HUES6 (cell line): ENCODE data around the gene SRSF9.

ENCODE experiments used
- H3K27ac ChIP-seq: 2 replicates; pipeline ENCODE4 v1.7.0; 2013; ENCODE audit warnings: low read depth, mild to moderate bottlenecking, low read length, inconsistent platforms
- H3K27me3 ChIP-seq: 2 replicates; pipeline ENCODE4 v1.6.1; 2013; ENCODE audit warnings: low read length; ENCODE audit not compliant: control insufficient read depth, insufficient read depth
- H3K36me3 ChIP-seq: 2 replicates; pipeline ENCODE4 v1.6.1; 2013; ENCODE audit warnings: low read length; ENCODE audit not compliant: control insufficient read depth, insufficient read depth
- H3K4me1 ChIP-seq: 2 replicates; pipeline ENCODE4 v1.6.1; 2013; ENCODE audit warnings: low read length; ENCODE audit not compliant: control insufficient read depth, insufficient read depth
- H3K4me3 ChIP-seq: 2 replicates; pipeline ENCODE4 v1.5.1; 2013; ENCODE audit warnings: low read depth, low read length
- H3K9ac ChIP-seq: one replicate; pipeline ENCODE4 v1.6.1; 2013; ENCODE audit warnings: mild to moderate bottlenecking, low read length
- H3K9me3 ChIP-seq: 2 replicates; pipeline ENCODE4 v1.6.1; 2013; ENCODE audit warnings: low read depth, low read length; ENCODE audit not compliant: control insufficient read depth, insufficient read depth

The SRSF9 gene

DNA sequence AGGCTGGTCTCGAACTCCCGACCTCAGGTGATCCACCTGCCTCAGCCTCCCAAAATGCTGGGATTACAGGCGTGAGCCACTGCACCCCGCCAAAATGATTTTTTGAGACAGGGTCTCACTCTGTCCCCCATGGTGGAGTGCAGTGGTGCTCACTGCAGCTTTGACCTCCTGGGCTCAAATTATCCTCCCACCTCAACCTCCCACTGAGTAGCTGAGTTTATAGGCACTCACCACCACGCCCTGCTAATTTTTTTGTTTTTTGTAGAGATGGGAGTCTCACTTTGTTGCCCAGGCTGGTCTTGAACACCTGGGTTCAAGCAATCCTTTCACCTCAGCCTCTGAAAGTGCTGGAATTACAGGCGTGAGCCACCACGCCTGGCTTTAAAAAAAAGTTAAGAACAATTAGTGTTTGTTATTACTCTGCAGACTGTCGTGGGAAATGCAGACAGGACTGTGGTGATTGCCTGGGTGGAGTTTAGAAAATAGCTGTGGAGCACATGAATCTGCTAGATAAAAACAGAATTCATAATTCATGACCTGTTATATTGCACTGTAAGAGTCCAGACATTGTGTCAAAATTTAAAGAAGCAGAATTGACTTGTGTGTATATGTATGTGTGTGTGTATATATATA, 40.8 kb downstream of the SRSF9 start:
- no peaks in the 10 kb centered on the region for H3K36me3 ChIP-seq
- no peak overlapping the region for H3K4me3 ChIP-seq
- H3K27me3 ChIP-seq, result no peaks in the 10 kb centered on the region
- no peak overlapping the region for H3K9ac ChIP-seq
- peaks cover 4% of the 10 kb centered on the region for H3K4me1 ChIP-seq
- H3K9me3 ChIP-seq, result no peaks in the 10 kb centered on the region
- H3K27ac ChIP-seq, result no peak overlapping the region

DNA sequence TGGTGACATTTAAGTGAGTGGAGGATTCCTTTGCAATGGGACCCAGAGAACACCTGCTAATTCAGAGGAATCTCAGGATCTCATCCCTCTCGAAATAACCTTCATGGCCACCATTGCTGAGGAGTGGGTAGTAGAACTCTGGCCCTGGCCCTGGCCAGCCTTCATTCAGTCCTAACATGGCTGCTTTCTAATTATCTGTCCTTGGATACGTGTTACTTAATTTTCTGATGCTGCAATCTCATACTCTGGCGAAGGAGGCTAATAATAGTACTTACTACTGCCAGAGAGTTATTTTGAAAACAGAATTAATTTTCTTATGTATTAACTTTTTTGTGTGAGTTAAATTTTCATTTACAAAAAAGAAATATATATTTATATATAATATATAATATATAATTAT, 43.8 kb downstream of the SRSF9 start:
- H3K27ac ChIP-seq, result no peak overlapping the region
- no peak overlapping the region for H3K9ac ChIP-seq
- H3K36me3 ChIP-seq, result no peaks in the 10 kb centered on the region
- peaks cover 11% of the 10 kb centered on the region for H3K4me1 ChIP-seq
- no peaks in the 10 kb centered on the region for H3K9me3 ChIP-seq
- no peaks in the 10 kb centered on the region for H3K27me3 ChIP-seq
- H3K4me3 ChIP-seq, result no peak overlapping the region

DNA sequence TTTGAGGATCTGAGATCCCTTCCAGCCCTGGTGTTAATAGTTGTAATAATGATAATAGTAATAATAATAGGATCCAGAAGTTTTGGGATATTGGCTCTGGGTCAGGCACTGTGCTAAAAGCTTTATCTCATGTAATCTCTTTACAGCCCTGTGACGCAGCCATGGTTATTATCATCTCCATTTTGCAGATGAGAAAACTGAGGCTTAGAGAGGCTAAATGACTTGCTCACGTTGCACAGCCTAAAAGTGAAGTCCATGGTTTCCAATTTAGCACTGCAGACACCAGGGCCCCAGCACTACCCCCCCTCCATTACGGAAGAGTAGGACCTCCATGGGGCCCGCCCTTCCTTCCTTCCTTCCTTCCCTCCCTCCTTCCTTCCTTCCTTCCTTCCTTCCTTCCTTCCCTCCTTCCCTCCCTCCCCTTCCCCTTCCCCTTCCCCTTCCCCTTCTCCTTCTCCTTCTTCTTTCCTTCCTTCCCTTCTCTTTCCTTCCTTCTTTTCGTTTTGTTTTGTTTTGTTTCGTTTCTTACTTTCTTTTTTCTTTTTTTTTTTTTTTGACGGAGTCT, 46.6 kb downstream of the SRSF9 start:
- H3K9me3 ChIP-seq, result no peaks in the 10 kb centered on the region

DNA sequence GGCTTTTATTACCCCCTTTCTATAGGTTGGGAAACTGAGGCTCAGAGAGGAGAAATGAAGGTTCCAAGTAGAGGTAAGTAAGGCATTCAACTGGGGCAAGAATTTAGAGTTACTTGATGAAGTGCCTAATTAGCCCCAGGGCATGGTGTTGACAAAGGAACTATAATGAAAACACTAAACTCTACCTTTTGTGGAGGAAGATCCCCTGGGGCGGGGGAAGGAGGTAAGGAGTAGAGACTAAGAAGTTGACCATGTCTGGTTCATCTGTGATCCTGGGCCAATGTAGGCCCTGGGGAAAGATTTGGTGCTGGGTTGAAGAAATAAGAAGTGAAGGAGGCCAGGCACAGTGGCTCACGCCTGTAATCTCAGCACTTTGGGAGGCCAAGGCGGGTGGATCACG, 47.8 kb downstream of the SRSF9 start:
- Histone ChIP-seq H3K4me1 (peaks cover 11% of the 10 kb centered on the region), H3K9me3 (no peaks in the 10 kb centered on the region)

More for the DNA sequence above, 46.6 kb downstream of the SRSF9 start:
- no peak overlapping the region for H3K9ac ChIP-seq
- peaks cover 11% of the 10 kb centered on the region for H3K4me1 ChIP-seq
- H3K36me3 ChIP-seq, result no peaks in the 10 kb centered on the region
- no peaks in the 10 kb centered on the region for H3K27me3 ChIP-seq
- H3K27ac ChIP-seq, result no peak overlapping the region
- no peak overlapping the region for H3K4me3 ChIP-seq

DNA sequence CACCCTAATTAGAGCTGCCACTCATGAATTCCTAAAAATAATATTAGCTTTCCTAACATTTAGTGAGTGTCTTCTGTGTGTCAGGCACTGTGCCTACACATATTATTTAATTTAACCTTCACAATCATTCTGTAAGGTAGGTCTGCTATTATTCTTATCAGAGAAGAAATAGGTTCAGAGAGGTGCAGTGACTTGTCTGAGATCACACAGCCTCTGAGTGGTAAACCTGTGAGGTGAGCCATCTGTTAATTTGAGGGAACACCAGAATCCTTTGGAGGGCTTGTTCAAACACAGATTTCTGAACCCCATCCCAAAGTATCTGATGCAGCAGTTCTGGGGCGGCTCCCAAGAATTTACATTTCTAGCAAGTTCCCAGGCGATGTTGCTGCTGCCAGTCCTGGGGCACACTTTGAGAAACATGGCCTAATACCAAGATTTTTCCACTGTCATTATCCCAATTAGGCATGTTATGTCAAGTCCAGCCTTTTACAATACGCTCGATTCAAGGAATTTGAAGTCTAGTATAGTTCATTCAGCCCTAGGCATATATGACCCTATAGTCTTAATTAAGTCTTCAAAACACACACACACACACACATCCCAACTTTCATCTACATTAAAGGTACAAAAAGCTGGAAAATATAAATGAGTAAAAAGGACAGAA, 51.5 kb downstream of the SRSF9 start:
- Histone ChIP-seq H3K27me3 (no peaks in the 10 kb centered on the region), H3K4me1 (peaks cover 15% of the 10 kb centered on the region), H3K4me3 (no peak overlapping the region), H3K27ac (no peak overlapping the region), H3K36me3 (no peaks in the 10 kb centered on the region), H3K9me3 (no peaks in the 10 kb centered on the region), H3K9ac (no peak overlapping the region)

More for the DNA sequence above, 47.8 kb downstream of the SRSF9 start:
- no peak overlapping the region for H3K9ac ChIP-seq
- no peaks in the 10 kb centered on the region for H3K27me3 ChIP-seq
- no peaks in the 10 kb centered on the region for H3K36me3 ChIP-seq
- H3K4me3 ChIP-seq, result no peak overlapping the region
- no peak overlapping the region for H3K27ac ChIP-seq

DNA sequence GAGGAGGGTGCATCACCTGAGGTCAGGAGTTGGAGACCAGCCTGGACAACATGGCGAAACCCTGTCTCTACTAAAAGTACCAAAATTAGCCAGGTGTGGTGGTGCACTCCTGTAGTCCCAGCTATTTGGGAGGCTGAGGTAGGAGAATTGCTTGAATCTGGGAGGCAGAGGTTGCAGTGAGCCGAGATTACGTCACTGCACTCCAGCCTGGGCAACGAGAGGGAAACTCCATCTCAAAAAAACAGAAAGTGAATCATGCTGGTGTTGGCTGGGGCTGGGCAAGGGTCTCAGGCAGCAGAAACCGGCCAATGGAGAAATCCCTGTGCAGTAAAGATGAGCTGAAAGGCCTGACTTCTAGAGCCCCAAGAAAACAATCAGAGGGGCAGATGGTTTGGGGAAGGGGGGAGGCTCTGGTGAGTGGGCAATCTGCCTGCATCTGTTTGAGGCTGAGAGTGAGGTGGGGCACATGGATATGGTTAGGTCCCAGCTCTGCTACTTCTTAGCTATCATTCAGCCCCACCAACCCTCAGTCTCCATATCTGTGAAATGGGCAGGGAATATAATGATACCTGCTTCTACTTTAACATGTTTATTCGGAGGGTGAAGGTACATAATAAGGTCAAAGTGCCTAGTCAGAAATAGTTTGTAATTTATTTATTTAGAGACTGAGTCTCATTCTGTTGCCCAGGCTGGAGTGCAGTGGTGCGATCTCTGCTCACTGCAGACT, 52.9 kb downstream of the SRSF9 start:
- H3K9me3 ChIP-seq, result no peaks in the 10 kb centered on the region
- H3K36me3 ChIP-seq, result no peaks in the 10 kb centered on the region
- H3K9ac ChIP-seq, result no peak overlapping the region
- no peak overlapping the region for H3K27ac ChIP-seq
- no peaks in the 10 kb centered on the region for H3K27me3 ChIP-seq
- no peak overlapping the region for H3K4me3 ChIP-seq
- peaks cover 11% of the 10 kb centered on the region for H3K4me1 ChIP-seq

DNA sequence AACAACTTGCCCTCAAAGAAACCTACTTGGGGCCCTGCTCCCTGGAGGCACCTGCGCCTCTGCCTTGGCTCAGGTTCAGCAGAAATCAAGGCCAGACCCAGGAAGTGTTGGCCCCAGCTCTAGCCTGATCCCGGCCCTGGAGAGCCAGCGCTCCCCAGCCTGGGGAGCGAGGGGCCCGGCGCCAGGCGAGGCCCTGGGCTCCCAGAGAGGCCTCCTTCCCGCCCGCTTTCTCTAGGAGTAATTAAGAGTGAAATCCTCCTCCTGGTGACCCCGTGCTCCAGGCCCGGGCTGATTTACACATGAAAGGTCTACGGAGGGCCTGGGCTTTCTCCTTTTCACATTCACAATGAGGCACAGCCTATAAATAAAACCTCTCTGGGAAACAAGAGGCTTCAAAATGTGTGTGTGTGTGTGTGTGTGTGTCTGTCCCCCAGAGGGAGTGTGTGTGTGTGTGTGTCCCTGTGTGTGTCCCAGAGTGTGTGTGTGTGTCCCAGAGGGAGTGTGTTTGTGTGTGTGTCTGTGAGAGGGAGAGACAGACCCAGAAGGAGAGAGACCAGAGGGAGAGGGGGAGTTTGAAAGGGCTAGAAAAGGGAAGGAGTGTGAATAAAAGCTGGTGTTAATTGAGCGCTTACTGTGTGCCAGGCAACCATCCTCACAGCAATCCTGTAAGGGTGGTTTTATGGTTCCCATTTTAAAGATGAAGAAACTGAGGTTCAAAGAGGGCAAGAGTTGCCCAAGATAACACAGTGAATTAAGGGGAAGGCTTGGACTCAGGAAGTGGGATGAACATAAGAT, 55.5 kb downstream of the SRSF9 start:
- no peaks in the 10 kb centered on the region for H3K27me3 ChIP-seq
- peak overlapping the region; percentile 69 for H3K9ac ChIP-seq
- peak overlapping the region; percentile 34; the same call in 1 of the 2 replicates for H3K4me3 ChIP-seq
- no peaks in the 10 kb centered on the region for H3K36me3 ChIP-seq
- H3K9me3 ChIP-seq, result no peaks in the 10 kb centered on the region
- peak overlapping the region; percentile 92 for H3K27ac ChIP-seq
- H3K4me1 ChIP-seq, result peaks cover 9% of the 10 kb centered on the region

DNA sequence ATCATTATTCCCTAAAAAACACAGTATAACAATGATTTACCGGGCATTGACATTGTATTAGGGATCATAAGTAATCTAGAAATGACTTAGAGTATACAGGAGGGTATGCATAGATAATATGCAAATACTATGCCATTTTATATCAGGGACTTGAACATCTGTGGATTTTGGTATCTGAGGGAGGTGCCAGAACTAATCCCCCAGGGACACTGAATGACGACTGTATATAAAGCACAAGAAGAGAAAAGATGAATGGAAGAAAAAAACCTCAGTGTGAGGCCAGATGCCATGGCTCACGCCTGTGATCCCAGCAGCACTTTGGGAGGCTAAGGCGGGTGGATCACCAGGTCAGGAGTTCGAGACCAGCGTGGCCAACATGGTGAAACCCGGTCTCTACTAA, 57.1 kb downstream of the SRSF9 start:
- Histone ChIP-seq H3K9me3 (no peaks in the 10 kb centered on the region), H3K4me1 (peaks cover 9% of the 10 kb centered on the region), H3K27me3 (no peaks in the 10 kb centered on the region), H3K27ac (no peak overlapping the region), H3K9ac (no peak overlapping the region), H3K4me3 (no peak overlapping the region), H3K36me3 (no peaks in the 10 kb centered on the region)
